HG02763 (cell line): ENCODE data around the gene PMP22.

Source experiments
- ATAC-seq: cut with Tn5 transposase; IDR thresholded peaks from one replicate; pipeline ENCODE4 v1.9.1; 2021; ENCODE audit warnings: mild to moderate bottlenecking, moderate library complexity; ENCODE audit not compliant: unreplicated experiment

The PMP22 gene

GRCh38 chr17:15278380-15278779, 13.3 kb upstream of the PMP22 start:
- no peak for ATAC-seq

- ATAC-seq, result no peak
These were observed 8.9 kb upstream of the PMP22 start for GRCh38 chr17:15274017-15274416.

- no peak for ATAC-seq
These were observed 8.1 kb upstream of the PMP22 start for GRCh38 chr17:15273141-15273793.

- ATAC-seq, result no peak
These were observed 6.6 kb upstream of the PMP22 start for GRCh38 chr17:15271741-15272140.

GRCh38 chr17:15270628-15271381, 5.7 kb upstream of the PMP22 start:
- no peak for ATAC-seq

- no peak for ATAC-seq
These were observed 4.6 kb upstream of the PMP22 start for GRCh38 chr17:15269780-15270089.

GRCh38 chr17:15269087-15269779, 4.1 kb upstream of the PMP22 start:
- no peak for ATAC-seq

- ATAC-seq, result no peak
These were observed 3.3 kb upstream of the PMP22 start for GRCh38 chr17:15268461-15268860.

- ATAC-seq, result no peak
These were observed 2.9 kb upstream of the PMP22 start for GRCh38 chr17:15267996-15268395.

GRCh38 chr17:15266325-15267125, 1.4 kb upstream of the PMP22 start:
- no peak for ATAC-seq

GRCh38 chr17:15264542-15264941, 584 bp downstream of the PMP22 start:
- ATAC-seq, result no peak

GRCh38 chr17:15263680-15264079, 1.4 kb downstream of the PMP22 start:
- no peak for ATAC-seq

- ATAC-seq, result no peak
These were observed 1.9 kb downstream of the PMP22 start for GRCh38 chr17:15263206-15263579.

- ATAC-seq, result no peak
These were observed 2.6 kb downstream of the PMP22 start for GRCh38 chr17:15262291-15263205.

GRCh38 chr17:15261802-15262290, 3.3 kb downstream of the PMP22 start:
- ATAC-seq, result no peak

- no peak for ATAC-seq
These were observed 3.8 kb downstream of the PMP22 start for GRCh38 chr17:15261258-15261801.

- no peak for ATAC-seq
These were observed 4.5 kb downstream of the PMP22 start for GRCh38 chr17:15260376-15261257.

GRCh38 chr17:15257796-15258512, 7.2 kb downstream of the PMP22 start:
- no peak for ATAC-seq
